ENCODE data around the gene PIP4K2A. TPM values are rescaled to one million over a fixed set of nuclear protein-coding genes. Genes with fewer than 3 reads are reported as not detected.

The PIP4K2A gene
- total and polyA plus RNA-seq, 2 experiments from 2014 or later = 39.9 to 40.1 TPM

- no peak overlapping the region for H3K4me2 ChIP-seq
- H3K4me3 ChIP-seq = no peak overlapping the region
- H3K4me1 Mint-ChIP-seq = peaks cover 8% of the 10 kb centered on the region
- H3K27ac Mint-ChIP-seq = no peak overlapping the region
- H3K9me3 Mint-ChIP-seq = no peaks in the 10 kb centered on the region
- H3K4me1 ChIP-seq (ENCODE audit: insufficient read depth) = 0 out of 2 replicates have a peak, but pooled peaks cover 3% of the 10 kb centered on the region
- H3K9me2 ChIP-seq (ENCODE audit: insufficient read depth) = 0 out of 2 replicates have a peak, but pooled peaks cover 5% of the 10 kb centered on the region
- no peak overlapping the region for H3K4me3 Mint-ChIP-seq
- H3K36me3 Mint-ChIP-seq (ENCODE audit: low read depth) = peaks cover 42% of the 10 kb centered on the region
- H3K27ac ChIP-seq (ENCODE audit: low read depth) = no peak overlapping the region
- no peak overlapping the region for H2AFZ ChIP-seq
- no peaks in the 10 kb centered on the region for H3K79me2 ChIP-seq (replicated peaks; ENCODE audit: insufficient read depth)
- TF ChIP-seq, protein P1, sequence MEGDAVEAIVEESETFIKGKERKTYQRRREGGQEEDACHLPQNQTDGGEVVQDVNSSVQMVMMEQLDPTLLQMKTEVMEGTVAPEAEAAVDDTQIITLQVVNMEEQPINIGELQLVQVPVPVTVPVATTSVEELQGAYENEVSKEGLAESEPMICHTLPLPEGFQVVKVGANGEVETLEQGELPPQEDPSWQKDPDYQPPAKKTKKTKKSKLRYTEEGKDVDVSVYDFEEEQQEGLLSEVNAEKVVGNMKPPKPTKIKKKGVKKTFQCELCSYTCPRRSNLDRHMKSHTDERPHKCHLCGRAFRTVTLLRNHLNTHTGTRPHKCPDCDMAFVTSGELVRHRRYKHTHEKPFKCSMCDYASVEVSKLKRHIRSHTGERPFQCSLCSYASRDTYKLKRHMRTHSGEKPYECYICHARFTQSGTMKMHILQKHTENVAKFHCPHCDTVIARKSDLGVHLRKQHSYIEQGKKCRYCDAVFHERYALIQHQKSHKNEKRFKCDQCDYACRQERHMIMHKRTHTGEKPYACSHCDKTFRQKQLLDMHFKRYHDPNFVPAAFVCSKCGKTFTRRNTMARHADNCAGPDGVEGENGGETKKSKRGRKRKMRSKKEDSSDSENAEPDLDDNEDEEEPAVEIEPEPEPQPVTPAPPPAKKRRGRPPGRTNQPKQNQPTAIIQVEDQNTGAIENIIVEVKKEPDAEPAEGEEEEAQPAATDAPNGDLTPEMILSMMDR (conservative IDR thresholded peaks at IDR 0.05; ENCODE audit: low read depth in 2 of 2) = no peak
- no peak for TF ChIP-seq EZH2 (IDR thresholded peaks at IDR 0.05; ENCODE audit: low read depth, unreplicated experiment)
- TF ChIP-seq, protein P2, sequence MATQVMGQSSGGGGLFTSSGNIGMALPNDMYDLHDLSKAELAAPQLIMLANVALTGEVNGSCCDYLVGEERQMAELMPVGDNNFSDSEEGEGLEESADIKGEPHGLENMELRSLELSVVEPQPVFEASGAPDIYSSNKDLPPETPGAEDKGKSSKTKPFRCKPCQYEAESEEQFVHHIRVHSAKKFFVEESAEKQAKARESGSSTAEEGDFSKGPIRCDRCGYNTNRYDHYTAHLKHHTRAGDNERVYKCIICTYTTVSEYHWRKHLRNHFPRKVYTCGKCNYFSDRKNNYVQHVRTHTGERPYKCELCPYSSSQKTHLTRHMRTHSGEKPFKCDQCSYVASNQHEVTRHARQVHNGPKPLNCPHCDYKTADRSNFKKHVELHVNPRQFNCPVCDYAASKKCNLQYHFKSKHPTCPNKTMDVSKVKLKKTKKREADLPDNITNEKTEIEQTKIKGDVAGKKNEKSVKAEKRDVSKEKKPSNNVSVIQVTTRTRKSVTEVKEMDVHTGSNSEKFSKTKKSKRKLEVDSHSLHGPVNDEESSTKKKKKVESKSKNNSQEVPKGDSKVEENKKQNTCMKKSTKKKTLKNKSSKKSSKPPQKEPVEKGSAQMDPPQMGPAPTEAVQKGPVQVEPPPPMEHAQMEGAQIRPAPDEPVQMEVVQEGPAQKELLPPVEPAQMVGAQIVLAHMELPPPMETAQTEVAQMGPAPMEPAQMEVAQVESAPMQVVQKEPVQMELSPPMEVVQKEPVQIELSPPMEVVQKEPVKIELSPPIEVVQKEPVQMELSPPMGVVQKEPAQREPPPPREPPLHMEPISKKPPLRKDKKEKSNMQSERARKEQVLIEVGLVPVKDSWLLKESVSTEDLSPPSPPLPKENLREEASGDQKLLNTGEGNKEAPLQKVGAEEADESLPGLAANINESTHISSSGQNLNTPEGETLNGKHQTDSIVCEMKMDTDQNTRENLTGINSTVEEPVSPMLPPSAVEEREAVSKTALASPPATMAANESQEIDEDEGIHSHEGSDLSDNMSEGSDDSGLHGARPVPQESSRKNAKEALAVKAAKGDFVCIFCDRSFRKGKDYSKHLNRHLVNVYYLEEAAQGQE (IDR thresholded peaks at IDR 0.05; ENCODE audit: unreplicated experiment) = no peak
- TF ChIP-seq JUNB (IDR thresholded peaks at IDR 0.05; ENCODE audit: unreplicated experiment) = no peak
- TF ChIP-seq, protein P3, sequence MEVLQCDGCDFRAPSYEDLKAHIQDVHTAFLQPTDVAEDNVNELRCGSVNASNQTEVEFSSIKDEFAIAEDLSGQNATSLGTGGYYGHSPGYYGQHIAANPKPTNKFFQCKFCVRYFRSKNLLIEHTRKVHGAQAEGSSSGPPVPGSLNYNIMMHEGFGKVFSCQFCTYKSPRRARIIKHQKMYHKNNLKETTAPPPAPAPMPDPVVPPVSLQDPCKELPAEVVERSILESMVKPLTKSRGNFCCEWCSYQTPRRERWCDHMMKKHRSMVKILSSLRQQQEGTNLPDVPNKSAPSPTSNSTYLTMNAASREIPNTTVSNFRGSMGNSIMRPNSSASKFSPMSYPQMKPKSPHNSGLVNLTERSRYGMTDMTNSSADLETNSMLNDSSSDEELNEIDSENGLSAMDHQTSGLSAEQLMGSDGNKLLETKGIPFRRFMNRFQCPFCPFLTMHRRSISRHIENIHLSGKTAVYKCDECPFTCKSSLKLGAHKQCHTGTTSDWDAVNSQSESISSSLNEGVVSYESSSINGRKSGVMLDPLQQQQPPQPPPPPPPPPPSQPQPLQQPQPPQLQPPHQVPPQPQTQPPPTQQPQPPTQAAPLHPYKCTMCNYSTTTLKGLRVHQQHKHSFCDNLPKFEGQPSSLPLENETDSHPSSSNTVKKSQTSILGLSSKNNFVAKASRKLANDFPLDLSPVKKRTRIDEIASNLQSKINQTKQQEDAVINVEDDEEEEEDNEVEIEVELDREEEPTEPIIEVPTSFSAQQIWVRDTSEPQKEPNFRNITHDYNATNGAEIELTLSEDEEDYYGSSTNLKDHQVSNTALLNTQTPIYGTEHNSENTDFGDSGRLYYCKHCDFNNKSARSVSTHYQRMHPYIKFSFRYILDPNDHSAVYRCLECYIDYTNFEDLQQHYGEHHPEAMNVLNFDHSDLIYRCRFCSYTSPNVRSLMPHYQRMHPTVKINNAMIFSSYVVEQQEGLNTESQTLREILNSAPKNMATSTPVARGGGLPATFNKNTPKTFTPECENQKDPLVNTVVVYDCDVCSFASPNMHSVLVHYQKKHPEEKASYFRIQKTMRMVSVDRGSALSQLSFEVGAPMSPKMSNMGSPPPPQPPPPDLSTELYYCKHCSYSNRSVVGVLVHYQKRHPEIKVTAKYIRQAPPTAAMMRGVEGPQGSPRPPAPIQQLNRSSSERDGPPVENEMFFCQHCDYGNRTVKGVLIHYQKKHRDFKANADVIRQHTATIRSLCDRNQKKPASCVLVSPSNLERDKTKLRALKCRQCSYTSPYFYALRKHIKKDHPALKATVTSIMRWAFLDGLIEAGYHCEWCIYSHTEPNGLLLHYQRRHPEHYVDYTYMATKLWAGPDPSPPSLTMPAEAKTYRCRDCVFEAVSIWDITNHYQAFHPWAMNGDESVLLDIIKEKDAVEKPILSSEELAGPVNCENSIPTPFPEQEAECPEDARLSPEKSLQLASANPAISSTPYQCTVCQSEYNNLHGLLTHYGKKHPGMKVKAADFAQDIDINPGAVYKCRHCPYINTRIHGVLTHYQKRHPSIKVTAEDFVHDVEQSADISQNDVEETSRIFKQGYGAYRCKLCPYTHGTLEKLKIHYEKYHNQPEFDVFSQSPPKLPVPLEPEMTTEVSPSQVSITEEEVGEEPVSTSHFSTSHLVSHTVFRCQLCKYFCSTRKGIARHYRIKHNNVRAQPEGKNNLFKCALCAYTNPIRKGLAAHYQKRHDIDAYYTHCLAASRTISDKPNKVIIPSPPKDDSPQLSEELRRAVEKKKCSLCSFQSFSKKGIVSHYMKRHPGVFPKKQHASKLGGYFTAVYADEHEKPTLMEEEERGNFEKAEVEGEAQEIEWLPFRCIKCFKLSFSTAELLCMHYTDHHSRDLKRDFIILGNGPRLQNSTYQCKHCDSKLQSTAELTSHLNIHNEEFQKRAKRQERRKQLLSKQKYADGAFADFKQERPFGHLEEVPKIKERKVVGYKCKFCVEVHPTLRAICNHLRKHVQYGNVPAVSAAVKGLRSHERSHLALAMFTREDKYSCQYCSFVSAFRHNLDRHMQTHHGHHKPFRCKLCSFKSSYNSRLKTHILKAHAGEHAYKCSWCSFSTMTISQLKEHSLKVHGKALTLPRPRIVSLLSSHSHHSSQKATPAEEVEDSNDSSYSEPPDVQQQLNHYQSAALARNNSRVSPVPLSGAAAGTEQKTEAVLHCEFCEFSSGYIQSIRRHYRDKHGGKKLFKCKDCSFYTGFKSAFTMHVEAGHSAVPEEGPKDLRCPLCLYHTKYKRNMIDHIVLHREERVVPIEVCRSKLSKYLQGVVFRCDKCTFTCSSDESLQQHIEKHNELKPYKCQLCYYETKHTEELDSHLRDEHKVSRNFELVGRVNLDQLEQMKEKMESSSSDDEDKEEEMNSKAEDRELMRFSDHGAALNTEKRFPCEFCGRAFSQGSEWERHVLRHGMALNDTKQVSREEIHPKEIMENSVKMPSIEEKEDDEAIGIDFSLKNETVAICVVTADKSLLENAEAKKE (CRISPR knock-in tag; IDR thresholded peaks at IDR 0.05) = no peak
- no peak for TF ChIP-seq CREB1 (CRISPR knock-in tag; IDR thresholded peaks at IDR 0.05; ENCODE audit: low read depth)
- TF ChIP-seq ZNF331 (CRISPR knock-in tag; IDR thresholded peaks at IDR 0.05; ENCODE audit: low read depth) = no peak
- no peak for TF ChIP-seq STAT1 (IDR thresholded peaks at IDR 0.05; ENCODE audit: unreplicated experiment)
- no peak for TF ChIP-seq EZH2phosphoT487 (IDR thresholded peaks at IDR 0.05; ENCODE audit: unreplicated experiment)
- TF ChIP-seq, protein P4, sequence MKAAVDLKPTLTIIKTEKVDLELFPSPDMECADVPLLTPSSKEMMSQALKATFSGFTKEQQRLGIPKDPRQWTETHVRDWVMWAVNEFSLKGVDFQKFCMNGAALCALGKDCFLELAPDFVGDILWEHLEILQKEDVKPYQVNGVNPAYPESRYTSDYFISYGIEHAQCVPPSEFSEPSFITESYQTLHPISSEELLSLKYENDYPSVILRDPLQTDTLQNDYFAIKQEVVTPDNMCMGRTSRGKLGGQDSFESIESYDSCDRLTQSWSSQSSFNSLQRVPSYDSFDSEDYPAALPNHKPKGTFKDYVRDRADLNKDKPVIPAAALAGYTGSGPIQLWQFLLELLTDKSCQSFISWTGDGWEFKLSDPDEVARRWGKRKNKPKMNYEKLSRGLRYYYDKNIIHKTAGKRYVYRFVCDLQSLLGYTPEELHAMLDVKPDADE (IDR thresholded peaks at IDR 0.05) = no peak
- no peak for TF ChIP-seq ZNF114 (CRISPR knock-in tag; IDR thresholded peaks at IDR 0.05)
- no peak for TF ChIP-seq NANOG (IDR thresholded peaks at IDR 0.05; ENCODE audit: borderline replicate concordance)
- no peak for TF ChIP-seq POLR2AphosphoS5 (IDR thresholded peaks at IDR 0.05; ENCODE audit: low read depth)
- H3K27me3 Mint-ChIP-seq (ENCODE audit: insufficient read depth, low read depth, poor library complexity) = peaks cover 2% of the 10 kb centered on the region
- no peaks in the 10 kb centered on the region for H3K27me3 ChIP-seq (ENCODE audit: insufficient read depth)
- H3F3A ChIP-seq (replicated peaks; ENCODE audit: low read depth) = no peaks in the 10 kb centered on the region
- no peak for ATAC-seq
- H3K36me3 ChIP-seq (ENCODE audit: insufficient read depth) = no peaks in the 10 kb centered on the region; the same call in 1 of the 2 replicates
- DNase-seq (ENCODE audit: low spot score) = no peak
- 0 out of 2 replicates have a peak, but pooled peaks cover 4% of the 10 kb centered on the region for H4K20me1 ChIP-seq (replicated peaks; ENCODE audit: insufficient read depth)
These were observed 168.7 kb downstream of the PIP4K2A start for GRCh38 chr10:22545643-22546042.
